CD4-positive, alpha-beta memory T cell (primary cell): Measurements from ENCODE around the gene TRAF7. TPM values are rescaled to one million over a fixed set of nuclear protein-coding genes. Genes with fewer than 3 reads are reported as not detected.

Experiments
- CTCF ChIA-PET: fragments of 350-600 bp; sonication (Branson Sonifier 250); formaldehyde crosslinking; loops from one replicate; lab custom pipeline; 2021; ENCODE audit warnings: inconsistent platforms; ENCODE audit not compliant: partially characterized antibody; lab: Charles Lee
- POLR2A ChIA-PET: fragments of 350-600 bp; sonication (Branson Sonifier 250); formaldehyde crosslinking; loops from one replicate; lab custom pipeline; 2021; ENCODE audit not compliant: partially characterized antibody; lab: Charles Lee
- DNase-seq, 5 donors: peaks; one replicate each; pipeline versions ENCODE4 v3.0.0 to v3.0.0-alpha.2; 2020 to 2022; ENCODE audit warnings: mixed read lengths in 1 of 5
- H3K27ac ChIP-seq: one replicate; pipeline ENCODE4 v1.7.0; 2013; ENCODE audit warnings: low read depth, low read length
- H3K27me3 ChIP-seq: 2 replicates; pipeline ENCODE4 v1.7.0; 2013; ENCODE audit warnings: mild to moderate bottlenecking, low read length, moderate library complexity; ENCODE audit not compliant: insufficient read depth
- H3K36me3 ChIP-seq: 2 replicates; pipeline ENCODE4 v1.7.0; 2013; ENCODE audit warnings: mild to moderate bottlenecking, low read length, moderate library complexity; ENCODE audit not compliant: insufficient read depth
- H3K4me1 ChIP-seq: 2 replicates; pipeline ENCODE4 v1.7.0; 2013; ENCODE audit warnings: mild to moderate bottlenecking, low read length, moderate library complexity; ENCODE audit not compliant: insufficient read depth
- H3K4me3 ChIP-seq, 2 donors: one replicate each; pipeline ENCODE4 v1.7.0; 2013; ENCODE audit warnings: low read length in 2 of 2, mild to moderate bottlenecking in 1 of 2
- H3K9me3 ChIP-seq, 2 donors: one replicate each; pipeline ENCODE4 v1.7.0; 2013; ENCODE audit warnings: low read length in 2 of 2, control low read depth in 1 of 2; ENCODE audit not compliant: control insufficient read depth in 1 of 2
- H3K27ac Mint-ChIP-seq, 7 donors: one replicate each; pipeline ENCODE4 v1.8.0; 2020 to 2021; ENCODE audit warnings: mixed read lengths in 7 of 7, mild to moderate bottlenecking in 6 of 7, inconsistent platforms in 3 of 7, moderate library complexity in 3 of 7
- H3K27me3 Mint-ChIP-seq, 2 donors: one replicate each; pipeline ENCODE4 v1.8.0; 2020 to 2021; ENCODE audit warnings: mixed read lengths in 2 of 2
- H3K36me3 Mint-ChIP-seq, 2 donors: one replicate each; pipeline ENCODE4 v1.8.0; 2020 to 2021; ENCODE audit warnings: mixed read lengths in 2 of 2, inconsistent platforms in 1 of 2, mild to moderate bottlenecking in 1 of 2
- H3K4me1 Mint-ChIP-seq, 4 donors: one replicate each; pipeline ENCODE4 v1.8.0; 2020 to 2021; ENCODE audit warnings: mixed read lengths in 4 of 4, mild to moderate bottlenecking in 1 of 4
- H3K4me3 Mint-ChIP-seq, 8 donors: one replicate each; pipeline ENCODE4 v1.8.0; 2020 to 2021; ENCODE audit warnings: mixed read lengths in 8 of 8, mild to moderate bottlenecking in 7 of 8, moderate library complexity in 6 of 8, inconsistent platforms in 3 of 8
- H3K9me3 Mint-ChIP-seq, 8 donors: one replicate each; pipeline ENCODE4 v1.8.0; 2020 to 2021; ENCODE audit warnings: mixed read lengths in 8 of 8, mild to moderate bottlenecking in 5 of 8, inconsistent platforms in 3 of 8, moderate library complexity in 1 of 8
- intact Hi-C: fragments of 100-400 bp; cut with micrococcal nuclease; formaldehyde crosslinking; loops from one replicate; pipeline ENCODE4 v1.15.1; 2023
- polyA plus RNA-seq, 2 donors: library from polyadenylated mRNA; unstranded; fragments of 300-500 nt; fragmentation: Illumina TruSeq; gene quantifications; one replicate each; pipeline ENCODE4 v1.2.3, GENCODE V29; 2021
- total RNA-seq, 2 experiments: library from RNA; stranded (reverse); gene quantifications; one replicate each; pipeline ENCODE4 v1.2.3, GENCODE V29; 2021

The TRAF7 gene
- total and polyA plus RNA-seq, 4 experiments from 2014 or later, result 1.9 to 41.9 (median 24.9) TPM

DNA sequence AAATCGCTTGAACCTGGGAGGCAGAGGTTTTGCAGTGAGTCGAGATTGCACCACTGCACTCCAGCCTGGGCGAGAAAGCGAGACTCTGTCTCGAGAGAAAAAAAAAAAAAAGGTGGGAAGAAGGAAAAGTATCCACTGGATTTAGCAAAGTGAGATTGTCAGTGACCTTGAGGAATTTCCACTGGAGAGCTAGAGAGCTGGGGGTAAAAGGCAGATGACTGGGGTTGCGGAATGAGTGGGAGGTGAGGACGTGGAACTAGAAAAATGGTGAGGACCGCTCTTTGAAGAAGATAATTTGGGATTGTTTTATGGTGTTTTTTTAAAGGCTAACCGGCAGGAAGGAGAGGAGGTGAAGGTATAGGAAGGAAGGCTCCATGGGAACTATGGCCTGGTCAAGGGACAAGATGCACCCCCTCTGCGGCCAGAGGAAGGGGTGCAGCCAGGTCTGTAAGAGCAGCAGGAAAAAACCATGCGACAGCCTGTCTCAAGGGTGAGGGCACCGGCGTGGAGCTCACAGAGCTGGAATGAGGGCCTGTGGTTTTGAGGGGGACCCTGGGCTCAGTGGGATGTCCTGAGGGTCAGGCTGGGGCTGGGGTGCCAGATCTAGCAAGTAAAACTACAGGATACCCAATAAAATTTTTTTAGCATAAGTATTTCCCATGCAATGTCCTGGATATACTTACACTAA is 49.0 kb downstream of the TRAF7 start:
- intact Hi-C loops, result loop anchor here (1.0 to 5.0 kb wide), 5 partner anchors 11 to 232 kb away; partner anchors contain the start of genes E4F1, RNPS1, TBL3 and TRAF7
- H3K4me3 Mint-ChIP-seq, result peak overlapping the region; percentile 67 to 88 (median 78)

GRCh38 chr16:2205104-2205966 is 49.8 kb downstream of the TRAF7 start, which contains the start of gene MLST8:
Gene MLST8 (plus strand): TSS chr16:2205454. CDS start chr16:2206086, 632 bp downstream.
- Mint-ChIP-seq H3K4me1 (peaks cover 12 to 29% (median 18%) of the 10 kb centered on the region in 4 donors), H3K36me3 (peaks cover 6 to 19% of the 10 kb centered on the region in 2 donors), H3K9me3 (no peaks in the 10 kb centered on the region), H3K27ac (peak within 1 kb of the TSS; percentile 69 to 95 (median 89)), H3K4me3 (peak within 1 kb of the TSS; percentile 79 to 88 (median 84)), H3K27me3 (peaks cover 0 to under 1% of the 10 kb centered on the region in 2 donors)
- intact Hi-C loops, result loop anchor here (1.0 to 5.0 kb wide), 5 partner anchors 10 to 233 kb away; partner anchors contain the start of genes E4F1, RNPS1, TBL3 and TRAF7
- Histone ChIP-seq H3K27me3 (no peaks in the 10 kb centered on the region), H3K36me3 (peaks cover 11% of the 10 kb centered on the region), H3K4me1 (peaks cover 26% of the 10 kb centered on the region), H3K9me3 (no peaks in the 10 kb centered on the region), H3K4me3 (peak within 1 kb of the TSS; percentile 88 to 89), H3K27ac (peak within 1 kb of the TSS; percentile 90)
- DNase-seq, result peak; percentile 87 to 99 (median 97)
- ChIA-PET CTCF (interaction anchor here (0.6 to 1.4 kb wide), 2 partner anchors 10 to 670 kb away, joined by 3 read pairs; partner anchors contain the start of gene PGP), POLR2A (interaction anchor here (1.0 to 5.3 kb wide), 19 partner anchors 10 to 327 kb away, joined by 3 to 48 read pairs (median 5); partner anchors contain the start of genes AMDHD2, ATP6V0C, CASKIN1 and E4F1)

More for the DNA sequence above, 49.0 kb downstream of the TRAF7 start:
- Mint-ChIP-seq H3K27me3 (peaks cover 0 to 1% of the 10 kb centered on the region in 2 donors), H3K36me3 (peaks cover 6 to 17% of the 10 kb centered on the region in 2 donors), H3K9me3 (no peaks in the 10 kb centered on the region), H3K4me1 (peaks cover 12 to 29% (median 18%) of the 10 kb centered on the region in 4 donors), H3K27ac (peak overlapping the region in 6 of 7 donors; percentile 37 to 93 (median 67))
- Histone ChIP-seq H3K9me3 (no peaks in the 10 kb centered on the region), H3K4me1 (peaks cover 26% of the 10 kb centered on the region), H3K4me3 (peak overlapping the region; percentile 88 to 89), H3K27me3 (no peaks in the 10 kb centered on the region), H3K27ac (peak overlapping the region; percentile 90), H3K36me3 (peaks cover 11% of the 10 kb centered on the region)
- POLR2A ChIA-PET, result interaction anchor here (1.0 to 5.3 kb wide), 14 partner anchors 9 to 328 kb away, joined by 3 to 48 read pairs (median 8); partner anchors contain the start of genes ATP6V0C, CASKIN1, E4F1 and ECI1
- DNase-seq, result peak in 1 of 5 donors; percentile 41
- CTCF ChIA-PET, result interaction anchor here (1.0 kb wide), 1 partner anchor 58 kb away, joined by 4 read pairs; no protein-coding TSS in a partner anchor

DNA sequence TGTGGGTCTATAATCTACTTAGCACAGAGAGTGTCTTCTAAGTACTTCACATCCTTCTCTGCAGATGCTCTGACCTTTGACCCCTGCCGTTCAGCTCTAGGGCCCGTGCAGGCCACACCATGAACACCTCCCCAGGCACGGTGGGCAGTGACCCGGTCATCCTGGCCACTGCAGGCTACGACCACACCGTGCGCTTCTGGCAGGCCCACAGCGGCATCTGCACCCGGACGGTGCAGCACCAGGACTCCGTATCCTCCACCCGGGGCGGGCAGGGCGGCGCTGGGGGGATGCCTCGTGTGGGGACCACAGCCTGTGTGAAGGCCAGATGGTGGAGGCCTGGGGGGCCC is 50.4 kb downstream of the TRAF7 start:
- Mint-ChIP-seq H3K4me1 (peaks cover 12 to 29% (median 18%) of the 10 kb centered on the region in 4 donors), H3K9me3 (no peaks in the 10 kb centered on the region), H3K4me3 (peak overlapping the region; percentile 71 to 87 (median 76)), H3K27ac (peak overlapping the region; percentile 59 to 89 (median 78)), H3K27me3 (no peaks in the 10 kb centered on the region), H3K36me3 (peaks cover 6 to 19% of the 10 kb centered on the region in 2 donors)
- intact Hi-C loops, result loop anchor here (1.0 to 5.0 kb wide), 5 partner anchors 9 to 234 kb away; partner anchors contain the start of genes E4F1, RNPS1, TBL3 and TRAF7
- DNase-seq, result no peak
- ChIA-PET CTCF (interaction anchor here (1.1 to 1.4 kb wide), 2 partner anchors 9 to 45 kb away, joined by 3 to 4 read pairs; partner anchors contain the start of genes ECI1 and PGP), POLR2A (interaction anchor here (0.6 to 5.3 kb wide), 20 partner anchors 9 to 477 kb away, joined by 3 to 48 read pairs (median 4); partner anchors contain the start of genes AMDHD2, ATP6V0C, CASKIN1 and E4F1)
- Histone ChIP-seq H3K36me3 (peaks cover 11% of the 10 kb centered on the region), H3K27ac (peak overlapping the region; percentile 90), H3K27me3 (no peaks in the 10 kb centered on the region), H3K4me3 (peak overlapping the region; percentile 47 to 89), H3K4me1 (peaks cover 26% of the 10 kb centered on the region), H3K9me3 (no peaks in the 10 kb centered on the region)

DNA sequence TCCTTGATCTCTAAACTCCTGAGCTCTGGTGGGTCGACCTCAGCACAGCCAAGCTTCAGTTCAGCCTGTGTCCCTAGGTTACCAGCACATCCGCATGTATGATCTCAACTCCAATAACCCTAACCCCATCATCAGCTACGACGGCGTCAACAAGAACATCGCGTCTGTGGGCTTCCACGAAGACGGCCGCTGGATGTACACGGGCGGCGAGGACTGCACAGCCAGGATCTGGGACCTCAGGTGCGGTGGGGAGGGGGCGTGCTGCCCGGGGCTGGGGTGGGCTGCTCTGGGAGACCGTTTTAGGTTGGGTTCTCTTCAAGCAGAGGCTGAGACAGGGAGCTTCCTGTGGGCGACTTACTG is 50.8 kb downstream of the TRAF7 start:
- ChIA-PET CTCF (interaction anchor here (0.9 to 1.4 kb wide), 3 partner anchors 9 to 66 kb away, joined by 3 to 4 read pairs (median 3); partner anchors contain the start of genes ECI1 and PGP), POLR2A (interaction anchor here (0.6 to 5.3 kb wide), 15 partner anchors 9 to 476 kb away, joined by 3 to 48 read pairs (median 4); partner anchors contain the start of genes AMDHD2, CASKIN1, E4F1 and ECI1)
- Mint-ChIP-seq H3K4me1 (peaks cover 12 to 29% (median 18%) of the 10 kb centered on the region in 4 donors), H3K4me3 (peak overlapping the region; percentile 42 to 87 (median 74)), H3K9me3 (no peaks in the 10 kb centered on the region), H3K36me3 (peaks cover 6 to 19% of the 10 kb centered on the region in 2 donors), H3K27me3 (no peaks in the 10 kb centered on the region), H3K27ac (peak overlapping the region in 6 of 7 donors; percentile 24 to 89 (median 76))
- intact Hi-C loops, result loop anchor here (5.0 kb wide), 1 partner anchor 234 kb away; the partner anchor contains the start of gene TBL3
- no peaks in the 10 kb centered on the region for H3K9me3 ChIP-seq
- peak overlapping the region in 1 of 2 donors; percentile 89 for H3K4me3 ChIP-seq
- peaks cover 26% of the 10 kb centered on the region for H3K4me1 ChIP-seq
- peaks cover 11% of the 10 kb centered on the region for H3K36me3 ChIP-seq
- peak overlapping the region; percentile 90 for H3K27ac ChIP-seq
- H3K27me3 ChIP-seq, result no peaks in the 10 kb centered on the region
- peak in 1 of 5 donors; percentile 42 for DNase-seq

GRCh38 chr16:2206780-2207433 is 51.3 kb downstream of the TRAF7 start:
- H3K36me3 Mint-ChIP-seq, result peaks cover 6 to 22% of the 10 kb centered on the region in 2 donors

More at GRCh38 chr16:2206780-2207433, 51.3 kb downstream of the TRAF7 start:
- peak overlapping the region in 3 of 7 donors; percentile 6 to 72 (median 25) for H3K27ac Mint-ChIP-seq
- DNase-seq, result peak in 1 of 5 donors; percentile 49
- peaks cover 12 to 33% (median 20%) of the 10 kb centered on the region in 4 donors for H3K4me1 Mint-ChIP-seq
- no peaks in the 10 kb centered on the region for H3K27me3 ChIP-seq
- H3K4me1 ChIP-seq, result peaks cover 26% of the 10 kb centered on the region
- ChIA-PET CTCF (interaction anchor here (0.9 to 1.4 kb wide), 3 partner anchors 8 to 66 kb away, joined by 3 to 4 read pairs (median 3); partner anchors contain the start of genes ECI1 and PGP), POLR2A (interaction anchor here (0.6 to 5.3 kb wide), 9 partner anchors 8 to 476 kb away, joined by 3 to 48 read pairs (median 7); partner anchors contain the start of genes CASKIN1, E4F1, ECI1 and KCTD5)
- no peaks in the 10 kb centered on the region for H3K9me3 Mint-ChIP-seq
- no peaks in the 10 kb centered on the region for H3K9me3 ChIP-seq
- peaks cover 12% of the 10 kb centered on the region for H3K36me3 ChIP-seq
- H3K27me3 Mint-ChIP-seq, result no peaks in the 10 kb centered on the region
- H3K27ac ChIP-seq, result peak overlapping the region; percentile 90
- peak overlapping the region in 6 of 8 donors; percentile 27 to 84 (median 72) for H3K4me3 Mint-ChIP-seq
- no peak overlapping the region for H3K4me3 ChIP-seq
- intact Hi-C loops, result loop anchor here (5.0 kb wide), 1 partner anchor 235 kb away; the partner anchor contains the start of gene TBL3
